ENCODE measurements around the gene UTRN.

The UTRN gene

GRCh38 chr6:144314562-144314961, 29.4 kb downstream of the UTRN start:
- DNase-seq, result no peak

- no peak for DNase-seq
Observed at GRCh38 chr6:144315226-144315980, 30.3 kb downstream of the UTRN start.

- no peak for DNase-seq
Observed at GRCh38 chr6:144315981-144316861, 31.1 kb downstream of the UTRN start.

- DNase-seq, result no peak
Observed at GRCh38 chr6:144316862-144317195, 31.7 kb downstream of the UTRN start.

GRCh38 chr6:144317736-144318135, 32.6 kb downstream of the UTRN start:
- DNase-seq, result no peak

GRCh38 chr6:144319211-144319610, 34.1 kb downstream of the UTRN start:
- no peak for DNase-seq

GRCh38 chr6:144320741-144321140, 35.6 kb downstream of the UTRN start:
- DNase-seq, result no peak

- DNase-seq, result no peak
Observed at GRCh38 chr6:144321839-144322591, 36.9 kb downstream of the UTRN start.

- DNase-seq, result no peak
Observed at GRCh38 chr6:144325232-144325631, 40.1 kb downstream of the UTRN start.

- DNase-seq, result no peak
Observed at GRCh38 chr6:144326393-144326792, 41.3 kb downstream of the UTRN start.

GRCh38 chr6:144327081-144327480, 41.9 kb downstream of the UTRN start:
- DNase-seq, result no peak

- DNase-seq, result no peak
Observed at GRCh38 chr6:144330017-144330987, 45.2 kb downstream of the UTRN start.

- no peak for DNase-seq
Observed at GRCh38 chr6:144331491-144331969, 46.4 kb downstream of the UTRN start.

- no peak for DNase-seq
Observed at GRCh38 chr6:144332177-144332576, 47.0 kb downstream of the UTRN start.

- DNase-seq, result peak; percentile 81
Observed at GRCh38 chr6:144334150-144334708, 49.1 kb downstream of the UTRN start.

All from CD4-positive, alpha-beta T cell treated with Interleukin-10 for 1 hour (primary cell).